ENCODE results near the gene REPS1.
A peak's percentile ranks its signal among the peaks of the same experiment; 100 is the strongest.

The REPS1 gene

GRCh38 chr6:138868181-138868580 lies 119.9 kb downstream of the REPS1 start:
- Histone ChIP-seq H3K36me3 (ENCODE audit: control insufficient read depth in 1 of 2, insufficient read depth in 2 of 2, low read length in 2 of 2) (no peaks in the 10 kb centered on the region), H3K27ac (ENCODE audit: low read length) (peak overlapping the region; percentile 58), H3K9me3 (ENCODE audit: control insufficient read depth in 1 of 2, low read length in 2 of 2) (no peaks in the 10 kb centered on the region), H3K4me3 (ENCODE audit: low read depth in 1 of 2, low read length in 2 of 2) (no peak overlapping the region), H3K27me3 (ENCODE audit: low read depth, low read length) (no peaks in the 10 kb centered on the region), H3K4me1 (ENCODE audit: control insufficient read depth in 1 of 2, insufficient read depth in 2 of 2, low read length in 2 of 2) (peaks cover 0 to 30% of the 10 kb centered on the region in 2 donors)

- H3K27ac ChIP-seq (ENCODE audit: low read length): no peak overlapping the region
- no peaks in the 10 kb centered on the region for H3K36me3 ChIP-seq (ENCODE audit: control insufficient read depth in 1 of 2, insufficient read depth in 2 of 2, low read length in 2 of 2)
- H3K9me3 ChIP-seq (ENCODE audit: control insufficient read depth in 1 of 2, low read length in 2 of 2): no peaks in the 10 kb centered on the region
- H3K4me3 ChIP-seq (ENCODE audit: low read depth in 1 of 2, low read length in 2 of 2): no peak overlapping the region
- no peaks in the 10 kb centered on the region for H3K27me3 ChIP-seq (ENCODE audit: low read depth, low read length)
- H3K4me1 ChIP-seq (ENCODE audit: control insufficient read depth in 1 of 2, insufficient read depth in 2 of 2, low read length in 2 of 2): peaks cover 0 to 30% of the 10 kb centered on the region in 2 donors
Measured at GRCh38 chr6:138865480-138866109, 122.5 kb downstream of the REPS1 start.

- no peaks in the 10 kb centered on the region for H3K9me3 ChIP-seq (ENCODE audit: control insufficient read depth in 1 of 2, low read length in 2 of 2)
- H3K27me3 ChIP-seq (ENCODE audit: low read depth, low read length): no peaks in the 10 kb centered on the region
- H3K27ac ChIP-seq (ENCODE audit: low read length): no peak overlapping the region
- H3K36me3 ChIP-seq (ENCODE audit: control insufficient read depth in 1 of 2, insufficient read depth in 2 of 2, low read length in 2 of 2): no peaks in the 10 kb centered on the region
- H3K4me1 ChIP-seq (ENCODE audit: control insufficient read depth in 1 of 2, insufficient read depth in 2 of 2, low read length in 2 of 2): peaks cover 0 to 23% of the 10 kb centered on the region in 2 donors
- H3K4me3 ChIP-seq (ENCODE audit: low read depth in 1 of 2, low read length in 2 of 2): peak overlapping the region in 1 of 2 donors; percentile 6
Measured at GRCh38 chr6:138864343-138864890, 123.6 kb downstream of the REPS1 start.

- no peaks in the 10 kb centered on the region for H3K36me3 ChIP-seq (ENCODE audit: control insufficient read depth in 1 of 2, insufficient read depth in 2 of 2, low read length in 2 of 2)
- H3K4me1 ChIP-seq (ENCODE audit: control insufficient read depth in 1 of 2, insufficient read depth in 2 of 2, low read length in 2 of 2): peaks cover 0 to 13% of the 10 kb centered on the region in 2 donors
- H3K4me3 ChIP-seq (ENCODE audit: low read depth in 1 of 2, low read length in 2 of 2): no peak overlapping the region
- H3K27me3 ChIP-seq (ENCODE audit: low read depth, low read length): no peaks in the 10 kb centered on the region
- no peak overlapping the region for H3K27ac ChIP-seq (ENCODE audit: low read length)
- H3K9me3 ChIP-seq (ENCODE audit: control insufficient read depth in 1 of 2, low read length in 2 of 2): no peaks in the 10 kb centered on the region
Measured at GRCh38 chr6:138863321-138863720, 124.7 kb downstream of the REPS1 start.

- Histone ChIP-seq H3K27ac (ENCODE audit: low read length) (no peak overlapping the region), H3K9me3 (ENCODE audit: control insufficient read depth in 1 of 2, low read length in 2 of 2) (no peaks in the 10 kb centered on the region), H3K36me3 (ENCODE audit: control insufficient read depth in 1 of 2, insufficient read depth in 2 of 2, low read length in 2 of 2) (no peaks in the 10 kb centered on the region), H3K27me3 (ENCODE audit: low read depth, low read length) (no peaks in the 10 kb centered on the region), H3K4me3 (ENCODE audit: low read depth in 1 of 2, low read length in 2 of 2) (no peak overlapping the region), H3K4me1 (ENCODE audit: control insufficient read depth in 1 of 2, insufficient read depth in 2 of 2, low read length in 2 of 2) (peaks cover 0 to 9% of the 10 kb centered on the region in 2 donors)
Measured at GRCh38 chr6:138862456-138862855, 125.6 kb downstream of the REPS1 start.

GRCh38 chr6:138857775-138858174 lies 130.3 kb downstream of the REPS1 start:
- H3K9me3 ChIP-seq (ENCODE audit: control insufficient read depth in 1 of 2, low read length in 2 of 2): no peaks in the 10 kb centered on the region
- H3K27me3 ChIP-seq (ENCODE audit: low read depth, low read length): no peaks in the 10 kb centered on the region
- H3K36me3 ChIP-seq (ENCODE audit: control insufficient read depth in 1 of 2, insufficient read depth in 2 of 2, low read length in 2 of 2): no peaks in the 10 kb centered on the region
- H3K27ac ChIP-seq (ENCODE audit: low read length): no peak overlapping the region
- H3K4me1 ChIP-seq (ENCODE audit: control insufficient read depth in 1 of 2, insufficient read depth in 2 of 2, low read length in 2 of 2): no peaks in the 10 kb centered on the region
- H3K4me3 ChIP-seq (ENCODE audit: low read depth in 1 of 2, low read length in 2 of 2): no peak overlapping the region

- no peaks in the 10 kb centered on the region for H3K9me3 ChIP-seq (ENCODE audit: control insufficient read depth in 1 of 2, low read length in 2 of 2)
- H3K36me3 ChIP-seq (ENCODE audit: control insufficient read depth in 1 of 2, insufficient read depth in 2 of 2, low read length in 2 of 2): no peaks in the 10 kb centered on the region
- H3K4me1 ChIP-seq (ENCODE audit: control insufficient read depth in 1 of 2, insufficient read depth in 2 of 2, low read length in 2 of 2): no peaks in the 10 kb centered on the region
- no peak overlapping the region for H3K27ac ChIP-seq (ENCODE audit: low read length)
- H3K27me3 ChIP-seq (ENCODE audit: low read depth, low read length): no peaks in the 10 kb centered on the region
- no peak overlapping the region for H3K4me3 ChIP-seq (ENCODE audit: low read depth in 1 of 2, low read length in 2 of 2)
Measured at GRCh38 chr6:138856654-138857053, 131.4 kb downstream of the REPS1 start.

Data from muscle layer of duodenum (tissue), 2 donors.